OCI-LY3 (cell line): Measurements from ENCODE around the gene SMYD3.

Experiments used
- EZH2phosphoT487 ChIP-seq: fragments of 200-600 bp; shearing (Covaris generic); IDR thresholded peaks from 2 replicates; pipeline ENCODE4 v1.6.1; 2018; ENCODE audit warnings: antibody characterized with exemption, mixed run types, low read depth
- TF ChIP-seq, protein P1 (sequence below): fragments of 200-600, 300-600 bp; sonication (generic); IDR thresholded peaks from 2 replicates; pipeline ENCODE4 v1.5.1; 2014; ENCODE audit warnings: antibody characterized with exemption, low read length, low read depth

DNA sequence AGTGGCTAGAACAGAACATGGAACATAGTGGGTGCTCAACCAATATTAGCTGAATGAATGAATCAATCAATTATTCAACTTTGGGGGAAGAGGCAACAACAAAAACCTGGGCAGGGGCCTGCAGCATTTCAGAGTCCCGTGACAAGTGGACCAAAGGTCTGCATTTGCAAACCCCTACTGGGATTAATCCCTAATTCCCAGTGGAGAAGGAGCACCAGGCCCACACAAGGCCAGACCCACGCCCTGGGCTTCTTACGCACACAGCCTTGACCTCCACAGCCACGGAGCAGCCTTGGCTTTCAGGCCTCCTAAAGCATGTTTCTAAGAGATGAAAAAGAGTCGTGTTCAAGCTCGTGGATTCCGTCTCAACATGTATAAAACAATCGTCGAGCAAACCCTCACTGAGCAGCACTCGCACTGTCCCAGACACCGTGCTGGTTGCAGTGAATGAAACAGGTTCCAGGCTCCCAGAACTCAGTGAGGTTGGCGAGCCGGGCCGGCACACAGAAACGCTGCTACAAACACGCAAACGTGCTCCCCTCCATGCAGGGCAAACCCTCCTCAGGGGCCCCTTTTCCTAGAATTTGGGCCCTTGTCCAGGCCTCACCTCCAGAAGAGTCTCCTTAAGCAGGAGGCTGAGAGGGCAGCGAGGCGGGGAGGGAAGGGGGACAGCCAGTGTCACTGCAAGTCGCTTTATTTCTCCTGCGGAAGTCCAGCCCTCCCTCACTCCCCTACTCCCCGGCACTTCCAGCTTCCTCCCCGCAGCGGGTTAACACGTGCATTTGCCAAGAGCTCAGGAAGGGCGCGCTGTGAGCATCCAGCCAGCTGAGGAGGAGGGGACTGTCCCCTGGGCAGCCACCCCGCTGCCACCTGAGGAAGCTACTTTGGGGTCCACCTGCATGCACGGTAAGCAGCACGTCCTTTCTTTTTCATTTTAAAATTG is 795.8 kb downstream of the SMYD3 start:
- TF ChIP-seq, protein P1, sequence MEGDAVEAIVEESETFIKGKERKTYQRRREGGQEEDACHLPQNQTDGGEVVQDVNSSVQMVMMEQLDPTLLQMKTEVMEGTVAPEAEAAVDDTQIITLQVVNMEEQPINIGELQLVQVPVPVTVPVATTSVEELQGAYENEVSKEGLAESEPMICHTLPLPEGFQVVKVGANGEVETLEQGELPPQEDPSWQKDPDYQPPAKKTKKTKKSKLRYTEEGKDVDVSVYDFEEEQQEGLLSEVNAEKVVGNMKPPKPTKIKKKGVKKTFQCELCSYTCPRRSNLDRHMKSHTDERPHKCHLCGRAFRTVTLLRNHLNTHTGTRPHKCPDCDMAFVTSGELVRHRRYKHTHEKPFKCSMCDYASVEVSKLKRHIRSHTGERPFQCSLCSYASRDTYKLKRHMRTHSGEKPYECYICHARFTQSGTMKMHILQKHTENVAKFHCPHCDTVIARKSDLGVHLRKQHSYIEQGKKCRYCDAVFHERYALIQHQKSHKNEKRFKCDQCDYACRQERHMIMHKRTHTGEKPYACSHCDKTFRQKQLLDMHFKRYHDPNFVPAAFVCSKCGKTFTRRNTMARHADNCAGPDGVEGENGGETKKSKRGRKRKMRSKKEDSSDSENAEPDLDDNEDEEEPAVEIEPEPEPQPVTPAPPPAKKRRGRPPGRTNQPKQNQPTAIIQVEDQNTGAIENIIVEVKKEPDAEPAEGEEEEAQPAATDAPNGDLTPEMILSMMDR: no peak
- no peak for TF ChIP-seq EZH2phosphoT487
